Stimulated activated naive CD4-positive, alpha-beta T cell treated with Interleukin-2 at 50 U/mL for 16 hours (primary cell): ENCODE data around the gene LMO1.
A peak's percentile ranks its signal among the peaks of the same experiment; 100 is the strongest.

ENCODE experiments used
- DNase-seq: peaks from one replicate; lab custom pipeline; 2025; lab: John Stamatoyannopoulos, UW

Gene LMO1

GRCh38 chr11:8227156-8228152 is 36.2 kb downstream of the LMO1 start:
- no peak for DNase-seq

- DNase-seq = peak; percentile 45
These were observed 38.1 kb downstream of the LMO1 start for GRCh38 chr11:8225589-8226036.

GRCh38 chr11:8224711-8225110 is 39.0 kb downstream of the LMO1 start:
- no peak for DNase-seq

GRCh38 chr11:8224161-8224591 is 39.5 kb downstream of the LMO1 start:
- no peak for DNase-seq

GRCh38 chr11:8223513-8223900 is 40.2 kb downstream of the LMO1 start:
- no peak for DNase-seq

- no peak for DNase-seq
These were observed 40.7 kb downstream of the LMO1 start for GRCh38 chr11:8222820-8223512.

- DNase-seq = no peak
These were observed 41.7 kb downstream of the LMO1 start for GRCh38 chr11:8221917-8222495.

- DNase-seq = no peak
These were observed 42.5 kb downstream of the LMO1 start for GRCh38 chr11:8221046-8221723.

GRCh38 chr11:8220261-8221045 is 43.2 kb downstream of the LMO1 start:
- no peak for DNase-seq

GRCh38 chr11:8219257-8220021 is 44.2 kb downstream of the LMO1 start:
- no peak for DNase-seq

GRCh38 chr11:8218840-8219239 is 44.8 kb downstream of the LMO1 start:
- DNase-seq = no peak

GRCh38 chr11:8218409-8218808 is 45.3 kb downstream of the LMO1 start:
- DNase-seq = no peak

GRCh38 chr11:8217926-8218325 is 45.8 kb downstream of the LMO1 start:
- DNase-seq = no peak

GRCh38 chr11:8217136-8217535 is 46.5 kb downstream of the LMO1 start:
- no peak for DNase-seq

GRCh38 chr11:8213376-8213775 is 50.3 kb downstream of the LMO1 start:
- DNase-seq = no peak

GRCh38 chr11:8209208-8209807 is 54.4 kb downstream of the LMO1 start:
- no peak for DNase-seq

- DNase-seq = no peak
These were observed 56.3 kb downstream of the LMO1 start for GRCh38 chr11:8207080-8208000.

GRCh38 chr11:8206251-8207079 is 57.2 kb downstream of the LMO1 start:
- no peak for DNase-seq
